ENCODE results near the gene DBNDD1.
A peak's percentile ranks its signal among the peaks of the same experiment; 100 is the strongest.
"Not testable (repeated sequence)": the region's sequence is repeated elsewhere in the genome, so short reads cannot be mapped to it uniquely, and the experiment has no call there.

The DBNDD1 gene

GRCh38 chr16:89986600-89986999, 32.7 kb downstream of the DBNDD1 start:
- no peak for DNase-seq

GRCh38 chr16:89985219-89985618, 34.0 kb downstream of the DBNDD1 start:
- no peak for DNase-seq

GRCh38 chr16:89984216-89984615, 35.0 kb downstream of the DBNDD1 start:
- DNase-seq, result no peak

GRCh38 chr16:89983536-89983935, 35.7 kb downstream of the DBNDD1 start:
- no peak for DNase-seq

- DNase-seq, result no peak
These were observed 36.9 kb downstream of the DBNDD1 start for GRCh38 chr16:89982318-89982717.

GRCh38 chr16:89981414-89981813, 37.8 kb downstream of the DBNDD1 start:
- no peak for DNase-seq

GRCh38 chr16:89974870-89975269, 44.4 kb downstream of the DBNDD1 start:
- no peak for DNase-seq

- DNase-seq, result no peak
These were observed 45.5 kb downstream of the DBNDD1 start for GRCh38 chr16:89973654-89974335.

- DNase-seq, result no peak
These were observed 46.0 kb downstream of the DBNDD1 start for GRCh38 chr16:89973235-89973634.

- DNase-seq, result peak; percentile 39
These were observed 46.7 kb downstream of the DBNDD1 start for GRCh38 chr16:89972244-89973234.

- DNase-seq, result no peak
These were observed 47.6 kb downstream of the DBNDD1 start for GRCh38 chr16:89971495-89972243.

- no peak for DNase-seq
These were observed 49.4 kb downstream of the DBNDD1 start for GRCh38 chr16:89969741-89970410.

GRCh38 chr16:89968074-89968473, 51.2 kb downstream of the DBNDD1 start:
- DNase-seq, result not testable (repeated sequence)

- DNase-seq, result not testable (repeated sequence)
These were observed 51.8 kb downstream of the DBNDD1 start for GRCh38 chr16:89967436-89967835.

GRCh38 chr16:89966756-89967155, 52.5 kb downstream of the DBNDD1 start:
- no peak for DNase-seq

GRCh38 chr16:89965447-89966225, 53.6 kb downstream of the DBNDD1 start:
- DNase-seq, result no peak

- DNase-seq, result no peak
These were observed 55.1 kb downstream of the DBNDD1 start for GRCh38 chr16:89964201-89964600.

GRCh38 chr16:89962754-89963498, 56.3 kb downstream of the DBNDD1 start:
- no peak for DNase-seq

GRCh38 chr16:89961920-89962319, 57.3 kb downstream of the DBNDD1 start:
- DNase-seq, result no peak

- no peak for DNase-seq
These were observed 58.3 kb downstream of the DBNDD1 start for GRCh38 chr16:89960966-89961365.

- DNase-seq, result no peak
These were observed 60.7 kb downstream of the DBNDD1 start for GRCh38 chr16:89958596-89958995.

Measured in NCI-H1436 treated with DMSO at 0.1 percent for 48 hours (cell line).